HepG2 (cell line): ENCODE data around the gene SERAC1. TPM values are rescaled to one million over a fixed set of nuclear protein-coding genes. Genes with fewer than 3 reads are reported as not detected.
A peak's percentile ranks its signal among the peaks of the same experiment; 100 is the strongest.

ENCODE experiments used
- AHR ChIP-seq: IDR thresholded peaks from 2 replicates; pipeline ENCODE4 v1.6.1; 2018; ENCODE audit warnings: missing genetic modification reagents, missing compliant biosample characterization
- ARID5B ChIP-seq: IDR thresholded peaks from 2 replicates; pipeline ENCODE4 v1.4.0; 2020; ENCODE audit warnings: mild to moderate bottlenecking, missing genetic modification reagents
- BRD4 ChIP-seq: sonication (generic); formaldehyde crosslinking; IDR thresholded peaks from 2 replicates; pipeline ENCODE4 v1.4.0; 2020; ENCODE audit warnings: missing genetic modification reagents
- CBX1 ChIP-seq: IDR thresholded peaks from one replicate; pipeline ENCODE4 v1.6.1; 2016; ENCODE audit warnings: antibody characterized with exemption, low read depth
- HDAC1 ChIP-seq: sonication (generic); formaldehyde crosslinking; IDR thresholded peaks from 2 replicates; pipeline ENCODE4 v1.5.1; 2020; ENCODE audit warnings: mild to moderate bottlenecking, missing genetic modification reagents
- IRX3 ChIP-seq: sonication (generic); formaldehyde crosslinking; IDR thresholded peaks from 2 replicates; pipeline ENCODE4 v1.8.1; 2023; ENCODE audit warnings: mild to moderate bottlenecking, low read depth, missing genetic modification reagents, borderline replicate concordance
- MED1 ChIP-seq: sonication (generic); formaldehyde crosslinking; IDR thresholded peaks from 2 replicates; pipeline ENCODE4 v1.4.0; 2020; ENCODE audit warnings: missing genetic modification reagents
- PRDM10 ChIP-seq: sonication (generic); formaldehyde crosslinking; IDR thresholded peaks from 2 replicates; pipeline ENCODE4 v1.4.0; 2020; ENCODE audit warnings: low read depth, missing genetic modification reagents
- RARA ChIP-seq: IDR thresholded peaks from 2 replicates; pipeline ENCODE4 v1.6.1; 2016; ENCODE audit warnings: missing genetic modification reagents, missing compliant biosample characterization
- SKI ChIP-seq: fragments of 450-650 bp; IDR thresholded peaks from one replicate; pipeline ENCODE4 v1.6.1; 2018; ENCODE audit warnings: mild to moderate bottlenecking; ENCODE audit not compliant: partially characterized antibody
- SMC3 ChIP-seq: IDR thresholded peaks from 2 replicates; pipeline ENCODE4 v1.6.1; 2011; ENCODE audit warnings: low read length, improper control_type of control experiment
- SNAPC2 ChIP-seq: sonication (generic); formaldehyde crosslinking; IDR thresholded peaks from 2 replicates; pipeline ENCODE4 v1.8.1; 2022; ENCODE audit warnings: mild to moderate bottlenecking, missing genetic modification reagents
- SP140L ChIP-seq: sonication (generic); formaldehyde crosslinking; IDR thresholded peaks from 2 replicates; pipeline ENCODE4 v1.4.0; 2020; ENCODE audit warnings: missing genetic modification reagents, borderline replicate concordance
- TIGD3 ChIP-seq: sonication (generic); formaldehyde crosslinking; IDR thresholded peaks from 2 replicates; pipeline ENCODE4 v1.5.1; 2020; ENCODE audit warnings: mild to moderate bottlenecking, missing genetic modification reagents, borderline replicate concordance
- U2AF1 ChIP-seq: fragments of 200-400 bp; formaldehyde crosslinking; optimal IDR thresholded peaks from 2 replicates; pipeline ENCODE3; 2017; ENCODE audit warnings: mild to moderate bottlenecking, low read depth, low read length
- ZKSCAN1 ChIP-seq: fragments of 150-350 bp; IDR thresholded peaks from 2 replicates; pipeline ENCODE4 v1.6.1; 2014; ENCODE audit warnings: low read length
- ZNF207 ChIP-seq: fragments of 450-650 bp; IDR thresholded peaks from 2 replicates; pipeline ENCODE4 v1.6.1; 2016; ENCODE audit warnings: antibody characterized with exemption, borderline replicate concordance
- ZNF30 ChIP-seq: sonication (generic); formaldehyde crosslinking; IDR thresholded peaks from 2 replicates; pipeline ENCODE4 v1.5.0; 2020; ENCODE audit warnings: mild to moderate bottlenecking, missing genetic modification reagents
- ZNF605 ChIP-seq: sonication (generic); formaldehyde crosslinking; IDR thresholded peaks from 2 replicates; pipeline ENCODE4 v1.8.0; 2022; ENCODE audit warnings: mild to moderate bottlenecking, missing genetic modification reagents
- ZNF839 ChIP-seq: sonication (generic); formaldehyde crosslinking; IDR thresholded peaks from 2 replicates; pipeline ENCODE4 v1.4.0; 2020; ENCODE audit warnings: missing genetic modification reagents, mild to moderate bottlenecking, borderline replicate concordance
- polyA plus RNA-seq, 8 experiments: library from polyadenylated mRNA; depleted of rRNA in 3 of 8; stranded (reverse) in 7 of 8; unstranded in 1 of 8; fragments of >200 nt; fragmentation: Illumina TruSeq in 4 of 8; extraction: Trizol in 4 of 8; gene quantifications; 2 replicates each; pipeline versions ENCODE4 v1.2.1 to v1.2.3, GENCODE V29; 2011 to 2016; ENCODE audit warnings: low read depth in 4 of 8, missing spikeins in 1 of 8, mixed read lengths in 1 of 8; ENCODE audit not compliant: insufficient read depth in 1 of 8
- total RNA-seq, 5 experiments: library from RNA; depleted of rRNA; stranded (reverse); fragments of >200 nt; fragmentation: Illumina TruSeq; extraction: Trizol; gene quantifications; 2 replicates each; pipeline ENCODE4 v1.2.3, GENCODE V29; 2016; ENCODE audit warnings: low read depth in 1 of 5

SERAC1 gene
- total and polyA plus RNA-seq, 2 of the 13 experiments (the other 11 are each of a cell fraction or from before 2014, with no cell fraction given): 4.5 to 8.1 TPM

- TF ChIP-seq ZNF605: peak; percentile 20; the same call in 1 of the 2 replicates
- no peak for TF ChIP-seq BRD4 (CRISPR knock-in tag)
- 0 out of 2 replicates have a peak, but pooled peaks have one; percentile 5 for TF ChIP-seq PRDM10 (CRISPR knock-in tag)
- 0 out of 2 replicates have a peak, but pooled peaks have one; percentile 9 for TF ChIP-seq RARA
- TF ChIP-seq ZNF30 (CRISPR knock-in tag): no peak
- no peak for TF ChIP-seq ZNF839 (CRISPR knock-in tag)
- TF ChIP-seq AHR (CRISPR knock-in tag): 0 out of 2 replicates have a peak, but pooled peaks have one; percentile 24
- TF ChIP-seq ZKSCAN1: no peak
- 0 out of 2 replicates have a peak, but pooled peaks have one; percentile 18 for TF ChIP-seq HDAC1
- TF ChIP-seq IRX3 (CRISPR knock-in tag): no peak
- no peak for TF ChIP-seq SKI
- peak; percentile 95 for TF ChIP-seq SMC3
- TF ChIP-seq SNAPC2 (CRISPR knock-in tag): 0 out of 2 replicates have a peak, but pooled peaks have one; percentile 67
- TF ChIP-seq CBX1: peak; percentile 30
- TF ChIP-seq TIGD3 (CRISPR knock-in tag): no peak
- TF ChIP-seq MED1 (CRISPR knock-in tag): no peak
- no peak for TF ChIP-seq ZNF207
- no peak for TF ChIP-seq SP140L (CRISPR knock-in tag)
- TF ChIP-seq ARID5B (CRISPR knock-in tag): peak; percentile 33; the same call in 1 of the 2 replicates
- no peak for TF ChIP-seq U2AF1
These were observed 95.9 kb downstream of the SERAC1 start (continued) for GRCh38 chr6:158072083-158072721.
